Activated CD4-positive, alpha-beta T cell treated with anti-CD3 and anti-CD28 coated beads, Interleukin-2, Interleukin-4, amounts not matched to agents 100 ng/mL and 50 ng/mL, durations not matched to agents 16 hours and 8 hours (primary cell): ENCODE results near the gene THOC2.
"Not testable (repeated sequence)": the region's sequence is repeated elsewhere in the genome, so short reads cannot be mapped to it uniquely, and the experiment has no call there.

Source experiments
- DNase-seq: peaks from one replicate; pipeline ENCODE4 v3.0.0-alpha.2; 2020; ENCODE audit warnings: low spot score

THOC2 gene, protein sequence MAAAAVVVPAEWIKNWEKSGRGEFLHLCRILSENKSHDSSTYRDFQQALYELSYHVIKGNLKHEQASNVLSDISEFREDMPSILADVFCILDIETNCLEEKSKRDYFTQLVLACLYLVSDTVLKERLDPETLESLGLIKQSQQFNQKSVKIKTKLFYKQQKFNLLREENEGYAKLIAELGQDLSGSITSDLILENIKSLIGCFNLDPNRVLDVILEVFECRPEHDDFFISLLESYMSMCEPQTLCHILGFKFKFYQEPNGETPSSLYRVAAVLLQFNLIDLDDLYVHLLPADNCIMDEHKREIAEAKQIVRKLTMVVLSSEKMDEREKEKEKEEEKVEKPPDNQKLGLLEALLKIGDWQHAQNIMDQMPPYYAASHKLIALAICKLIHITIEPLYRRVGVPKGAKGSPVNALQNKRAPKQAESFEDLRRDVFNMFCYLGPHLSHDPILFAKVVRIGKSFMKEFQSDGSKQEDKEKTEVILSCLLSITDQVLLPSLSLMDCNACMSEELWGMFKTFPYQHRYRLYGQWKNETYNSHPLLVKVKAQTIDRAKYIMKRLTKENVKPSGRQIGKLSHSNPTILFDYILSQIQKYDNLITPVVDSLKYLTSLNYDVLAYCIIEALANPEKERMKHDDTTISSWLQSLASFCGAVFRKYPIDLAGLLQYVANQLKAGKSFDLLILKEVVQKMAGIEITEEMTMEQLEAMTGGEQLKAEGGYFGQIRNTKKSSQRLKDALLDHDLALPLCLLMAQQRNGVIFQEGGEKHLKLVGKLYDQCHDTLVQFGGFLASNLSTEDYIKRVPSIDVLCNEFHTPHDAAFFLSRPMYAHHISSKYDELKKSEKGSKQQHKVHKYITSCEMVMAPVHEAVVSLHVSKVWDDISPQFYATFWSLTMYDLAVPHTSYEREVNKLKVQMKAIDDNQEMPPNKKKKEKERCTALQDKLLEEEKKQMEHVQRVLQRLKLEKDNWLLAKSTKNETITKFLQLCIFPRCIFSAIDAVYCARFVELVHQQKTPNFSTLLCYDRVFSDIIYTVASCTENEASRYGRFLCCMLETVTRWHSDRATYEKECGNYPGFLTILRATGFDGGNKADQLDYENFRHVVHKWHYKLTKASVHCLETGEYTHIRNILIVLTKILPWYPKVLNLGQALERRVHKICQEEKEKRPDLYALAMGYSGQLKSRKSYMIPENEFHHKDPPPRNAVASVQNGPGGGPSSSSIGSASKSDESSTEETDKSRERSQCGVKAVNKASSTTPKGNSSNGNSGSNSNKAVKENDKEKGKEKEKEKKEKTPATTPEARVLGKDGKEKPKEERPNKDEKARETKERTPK (N-terminal part only)

GRCh38 chrX:123732670-123733363, at the start of gene THOC2:
THOC2 (minus strand) TSS chrX:123733052; CDS start chrX:123733022, 30 bp downstream.
- DNase-seq = peak; percentile 81

GRCh38 chrX:123781786-123782185, 48.9 kb upstream of the THOC2 start:
- not testable (repeated sequence) for DNase-seq

DNA sequence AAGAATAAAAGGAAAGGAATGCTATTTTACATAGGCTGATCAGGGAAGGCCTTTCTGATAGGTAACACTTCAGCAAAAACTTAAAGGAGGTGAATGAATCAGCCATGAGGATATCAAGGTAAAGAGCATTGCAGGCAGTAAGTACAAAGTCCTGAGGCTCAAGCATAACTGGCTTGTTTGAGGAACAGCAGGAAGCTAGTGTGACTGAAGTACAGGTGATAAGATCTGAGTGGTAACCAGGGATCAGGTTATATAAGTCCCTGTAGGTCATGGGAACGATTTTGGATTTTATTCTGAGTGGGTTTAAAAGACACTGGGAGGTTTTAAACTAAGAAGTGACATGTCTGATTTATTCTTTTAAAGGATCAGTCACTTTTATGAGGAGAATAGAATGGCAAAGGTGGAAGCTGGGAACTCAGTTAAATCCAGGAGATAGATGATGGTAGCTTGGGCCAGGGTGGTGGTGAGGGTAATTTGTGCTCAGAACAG, 47.1 kb upstream of the THOC2 start:
- no peak for DNase-seq

DNA sequence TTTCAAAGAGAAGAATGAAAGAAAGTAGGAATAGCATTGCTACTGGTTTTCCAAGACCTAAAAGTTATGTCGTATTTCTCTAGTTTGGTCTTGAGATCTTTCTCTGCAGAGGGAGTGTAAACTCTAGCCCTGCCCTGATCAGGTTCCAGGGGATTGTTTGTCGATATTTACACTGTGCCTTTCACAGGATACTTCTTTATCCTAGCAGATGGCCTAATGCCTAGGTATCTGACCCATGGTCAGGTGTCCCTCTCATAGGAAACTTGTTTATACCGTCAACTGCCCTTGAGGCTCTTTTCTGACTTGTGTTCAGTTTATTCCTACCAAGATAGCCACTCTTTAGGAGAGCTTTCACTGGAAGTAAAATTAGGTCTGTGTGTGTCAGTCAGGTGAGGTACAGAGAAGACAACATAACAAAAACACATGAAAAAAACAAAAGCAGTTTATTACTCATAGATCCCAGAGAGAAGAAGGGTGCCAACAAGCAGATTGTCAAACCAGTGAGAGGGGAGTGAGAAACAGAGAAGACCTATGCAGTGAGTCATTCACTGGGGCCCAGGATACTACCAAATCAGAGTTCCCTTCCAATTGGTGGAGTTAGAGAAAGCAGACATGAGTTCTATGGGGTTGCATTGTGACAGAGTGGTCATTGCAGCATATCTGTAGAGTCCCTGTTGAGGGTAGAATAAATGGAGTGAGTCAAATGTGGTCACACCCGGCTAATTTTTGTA, 40.6 kb upstream of the THOC2 start:
- DNase-seq = no peak

DNA sequence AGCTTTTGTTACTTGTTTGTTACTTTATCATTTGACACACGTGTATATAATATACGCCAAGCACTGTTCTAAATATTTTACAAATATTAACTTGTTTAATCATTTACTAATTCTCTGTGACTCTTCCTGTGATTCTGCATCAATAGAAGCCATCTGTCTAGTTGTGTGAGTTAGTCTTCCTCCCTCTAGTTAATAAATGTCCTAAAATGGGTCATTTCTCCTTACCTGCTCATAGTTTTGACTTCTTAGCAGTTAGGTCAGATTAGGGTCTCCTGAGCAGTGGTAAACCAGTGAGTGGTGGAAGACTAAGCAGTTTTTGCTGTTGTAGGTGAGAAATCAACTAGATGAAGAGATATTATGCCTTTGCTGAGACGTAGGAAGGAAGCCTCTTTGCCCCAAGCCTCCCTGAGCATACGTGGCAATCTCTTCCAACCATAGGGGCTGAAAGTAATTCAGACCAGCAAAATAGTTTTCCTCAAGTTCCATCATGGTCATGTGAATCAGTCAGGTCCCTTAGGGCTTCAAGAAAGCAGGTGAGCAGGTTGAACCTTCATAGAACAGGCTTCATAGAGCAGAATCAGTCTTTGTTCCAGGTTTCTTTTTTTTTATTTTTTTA, 38.7 kb upstream of the THOC2 start:
- DNase-seq = no peak

DNA sequence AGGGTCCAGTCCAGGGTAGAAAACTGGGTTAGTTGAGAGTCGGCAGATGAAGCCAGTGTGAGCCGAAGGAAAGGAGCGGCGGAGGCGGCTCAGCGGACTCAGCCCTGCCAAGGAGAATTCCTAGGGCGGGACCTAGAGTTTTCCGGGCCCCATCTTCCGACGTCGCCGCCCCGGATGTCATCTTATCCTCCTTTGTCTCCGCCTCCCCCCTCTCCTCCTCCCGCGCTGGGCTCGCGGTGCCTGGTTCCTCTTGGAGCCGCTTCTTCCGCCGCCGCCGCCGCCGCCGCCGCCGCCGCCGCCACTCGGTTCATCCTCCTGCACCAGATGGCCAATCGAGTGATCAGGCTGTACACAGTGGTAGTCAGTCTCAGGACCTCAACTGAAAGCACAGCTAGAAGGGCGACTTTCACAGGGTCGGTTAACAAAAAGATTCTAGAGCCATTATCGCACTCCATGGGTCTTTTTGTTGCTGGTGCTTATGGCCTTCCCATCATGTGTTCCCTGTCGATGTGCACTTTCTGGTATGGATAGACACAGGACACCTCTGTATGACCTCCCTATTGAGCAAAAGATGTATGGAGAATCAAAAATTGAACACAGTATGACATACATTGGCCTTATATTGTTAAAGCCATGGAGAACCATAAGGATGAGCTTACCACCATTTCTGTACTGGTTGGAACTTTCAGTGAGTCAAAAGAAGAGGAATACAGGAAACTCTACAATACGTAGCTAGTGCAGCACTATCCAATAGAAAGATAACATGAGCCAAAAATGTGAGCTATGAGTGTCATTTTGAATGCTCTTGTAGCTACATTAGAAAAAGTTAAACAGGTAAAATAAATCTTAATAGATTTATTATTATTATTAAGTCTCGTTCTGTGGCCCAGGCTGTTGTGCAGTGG, 32.4 kb upstream of the THOC2 start:
- peak; percentile 68 for DNase-seq

GRCh38 chrX:123759849-123760248, 27.0 kb upstream of the THOC2 start:
- DNase-seq = not testable (repeated sequence)

GRCh38 chrX:123757794-123758193, 24.9 kb upstream of the THOC2 start:
- not testable (repeated sequence) for DNase-seq

- DNase-seq = no peak
Observed at GRCh38 chrX:123756320-123756719, 23.5 kb upstream of the THOC2 start.

DNA sequence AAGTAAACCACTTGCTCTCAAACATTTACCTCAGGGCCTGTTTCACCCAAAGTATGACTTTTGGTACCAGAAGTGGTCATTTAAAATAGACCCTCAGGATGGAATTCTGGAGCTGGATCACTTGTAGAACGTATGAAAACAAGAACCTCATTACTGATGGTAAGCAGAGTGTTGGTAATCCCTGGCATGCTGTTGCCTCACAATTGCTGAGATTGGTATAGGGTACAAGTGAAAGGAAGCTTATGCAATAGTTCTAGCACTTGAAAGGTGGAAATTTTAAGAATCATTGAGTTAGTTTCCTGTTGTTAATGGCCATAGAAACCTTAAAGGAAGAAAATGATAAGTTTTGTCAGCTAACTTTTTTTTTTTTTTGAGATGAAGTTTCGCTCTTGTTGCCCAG, 22.3 kb upstream of the THOC2 start:
- DNase-seq = no peak

GRCh38 chrX:123753656-123754350, 21.0 kb upstream of the THOC2 start:
- no peak for DNase-seq

DNA sequence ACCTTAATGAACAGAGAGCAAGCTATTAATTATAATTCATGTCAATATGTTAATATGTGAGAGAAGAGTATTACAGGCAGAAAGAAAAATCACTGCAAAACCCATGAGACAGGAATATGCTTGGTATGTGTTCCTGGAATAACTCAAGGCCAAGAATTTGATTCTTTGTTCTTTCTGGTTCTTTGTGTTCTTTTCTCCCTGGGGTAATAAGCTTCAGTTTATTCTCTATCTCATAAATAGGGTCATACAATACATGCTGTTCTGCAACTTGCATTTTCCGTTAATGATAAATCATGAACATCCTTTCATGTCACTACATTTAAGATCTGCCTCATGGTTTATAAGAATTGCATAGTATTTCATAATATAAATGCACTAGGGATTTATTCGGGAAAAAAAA, 16.8 kb upstream of the THOC2 start:
- DNase-seq = no peak

GRCh38 chrX:123745511-123745910, 12.7 kb upstream of the THOC2 start:
- DNase-seq = no peak

- no peak for DNase-seq
Observed at GRCh38 chrX:123743312-123743711, 10.5 kb upstream of the THOC2 start.

GRCh38 chrX:123742440-123742839, 9.6 kb upstream of the THOC2 start:
- no peak for DNase-seq

GRCh38 chrX:123740536-123740935, 7.7 kb upstream of the THOC2 start:
- no peak for DNase-seq

- DNase-seq = no peak
Observed at GRCh38 chrX:123740006-123740405, 7.2 kb upstream of the THOC2 start.

GRCh38 chrX:123739474-123739873, 6.6 kb upstream of the THOC2 start:
- no peak for DNase-seq
